T-helper 22 cell (primary cell): ENCODE measurements around the gene HLCS.

ENCODE experiments used
- DNase-seq: peaks from one replicate; pipeline ENCODE4 v3.0.0-alpha.2; 2020; ENCODE audit warnings: low read depth

The HLCS gene

GRCh38 chr21:36883532-36884486 lies 82.7 kb downstream of the HLCS start:
- no peak for DNase-seq

GRCh38 chr21:36882776-36883175 lies 83.7 kb downstream of the HLCS start:
- DNase-seq: no peak

GRCh38 chr21:36881228-36881627 lies 85.2 kb downstream of the HLCS start:
- no peak for DNase-seq

GRCh38 chr21:36879827-36880226 lies 86.6 kb downstream of the HLCS start:
- DNase-seq: no peak

- DNase-seq: no peak
Observed at GRCh38 chr21:36877741-36878140, 88.7 kb downstream of the HLCS start.

- no peak for DNase-seq
Observed at GRCh38 chr21:36874665-36875064, 91.8 kb downstream of the HLCS start.

- no peak for DNase-seq
Observed at GRCh38 chr21:36873513-36873912, 93.0 kb downstream of the HLCS start.

GRCh38 chr21:36867291-36867905 lies 99.1 kb downstream of the HLCS start:
- DNase-seq: no peak

GRCh38 chr21:36866419-36866818 lies 100.0 kb downstream of the HLCS start:
- no peak for DNase-seq

- no peak for DNase-seq
Observed at GRCh38 chr21:36864974-36865373, 101.5 kb downstream of the HLCS start.

GRCh38 chr21:36863260-36863659 lies 103.2 kb downstream of the HLCS start:
- no peak for DNase-seq

GRCh38 chr21:36861595-36862323 lies 104.7 kb downstream of the HLCS start:
- no peak for DNase-seq

- DNase-seq: no peak
Observed at GRCh38 chr21:36860736-36861594, 105.5 kb downstream of the HLCS start.

GRCh38 chr21:36859744-36860501 lies 106.5 kb downstream of the HLCS start:
- DNase-seq: no peak

GRCh38 chr21:36858320-36858957 lies 108.0 kb downstream of the HLCS start:
- no peak for DNase-seq

- DNase-seq: no peak
Observed at GRCh38 chr21:36856643-36857042, 109.8 kb downstream of the HLCS start.

- no peak for DNase-seq
Observed at GRCh38 chr21:36854391-36854790, 112.1 kb downstream of the HLCS start.

- no peak for DNase-seq
Observed at GRCh38 chr21:36852864-36853263, 113.6 kb downstream of the HLCS start.

GRCh38 chr21:36852293-36852692 lies 114.2 kb downstream of the HLCS start:
- no peak for DNase-seq

- DNase-seq: no peak
Observed at GRCh38 chr21:36851121-36851520, 115.3 kb downstream of the HLCS start.

- no peak for DNase-seq
Observed at GRCh38 chr21:36850372-36850771, 116.1 kb downstream of the HLCS start.
